Large intestine (tissue), 3 donors: ENCODE results near the gene SUSD5. TPM values are rescaled to one million over a fixed set of nuclear protein-coding genes. Genes with fewer than 3 reads are reported as not detected.
"Not testable (repeated sequence)": the region's sequence is repeated elsewhere in the genome, so short reads cannot be mapped to it uniquely, and the experiment has no call there.

Source experiments
- DNase-seq, 2 donors: peaks; one replicate each; pipeline versions ENCODE4 v3.0.0 to v3.0.0-alpha.2; 2013
- H3K27ac ChIP-seq: one replicate; pipeline ENCODE4 v1.5.1; 2013; ENCODE audit warnings: low read length
- H3K27me3 ChIP-seq: 2 replicates; pipeline ENCODE4 v1.6.1; 2013; ENCODE audit warnings: low read length; ENCODE audit not compliant: control insufficient read depth, insufficient read depth
- H3K36me3 ChIP-seq: 2 replicates; pipeline ENCODE4 v1.6.1; 2013; ENCODE audit warnings: low read length; ENCODE audit not compliant: control insufficient read depth, insufficient read depth
- H3K4me1 ChIP-seq: one replicate; pipeline ENCODE4 v1.6.1; 2013; ENCODE audit warnings: low read length; ENCODE audit not compliant: control insufficient read depth, insufficient read depth
- H3K4me3 ChIP-seq: one replicate; pipeline ENCODE4 v1.5.1; 2013; ENCODE audit warnings: low read length
- H3K9me3 ChIP-seq: one replicate; pipeline ENCODE4 v1.6.1; 2013; ENCODE audit warnings: mild to moderate bottlenecking, low read depth, low read length, moderate library complexity; ENCODE audit not compliant: control insufficient read depth
- WGBS: methylation state at CpG from one replicate; pipeline ENCODE4 v1.1.5; 2013; ENCODE audit warnings: low lambda C conversion rate; ENCODE audit not compliant: insufficient coverage; 5-methylcytosine and 5-hydroxymethylcytosine counted together
- polyA plus RNA-seq: library from polyadenylated mRNA; unstranded; fragments of 120-200 nt; gene quantifications from one replicate; pipeline ENCODE4 v1.2.1, GENCODE V29; 2013

The SUSD5 gene
- polyA plus RNA-seq, 1 donor, result 1.2 TPM

DNA sequence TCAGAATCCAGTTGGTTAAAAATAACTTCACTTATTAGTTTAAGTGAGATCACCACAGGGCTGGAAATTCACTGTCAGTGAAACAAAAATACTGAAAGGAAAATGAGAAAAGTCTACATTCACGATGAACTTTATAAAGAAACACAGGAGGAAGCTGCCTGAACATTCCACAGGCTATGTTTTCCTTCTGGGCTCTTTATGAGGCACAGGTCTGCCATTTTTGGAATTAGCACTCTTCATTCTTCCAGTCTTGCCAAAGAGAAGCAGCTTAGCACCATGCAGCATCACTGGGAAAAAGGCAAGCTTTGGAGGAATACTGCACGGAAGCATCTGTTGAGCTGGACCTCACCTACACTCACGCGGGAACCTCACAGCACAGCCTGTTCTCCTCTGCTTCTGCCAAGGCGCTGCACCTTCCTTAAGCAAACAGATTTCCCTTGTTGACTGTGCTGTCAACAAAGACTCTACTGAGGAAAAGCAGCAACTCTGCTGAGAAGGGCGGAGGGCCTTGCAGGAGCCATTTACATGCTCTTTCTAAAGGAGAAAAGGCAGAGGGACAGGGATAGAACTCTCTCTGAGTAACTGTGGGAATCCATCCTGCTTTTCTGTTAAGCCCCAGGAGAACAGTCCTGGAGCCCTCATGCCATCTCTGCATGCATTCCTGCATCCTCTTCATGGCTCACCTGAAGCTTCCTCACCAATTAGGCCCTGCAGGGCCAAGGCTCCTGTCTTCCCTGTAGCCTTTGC lies 15.7 kb downstream of the SUSD5 start:
- no peak overlapping the region for H3K27ac ChIP-seq
- no peaks in the 10 kb centered on the region for H3K27me3 ChIP-seq
- no peaks in the 10 kb centered on the region for H3K4me1 ChIP-seq
- no peaks in the 10 kb centered on the region for H3K36me3 ChIP-seq
- no peaks in the 10 kb centered on the region for H3K9me3 ChIP-seq
- no peak for DNase-seq
- WGBS, result no CpG with 5 or more reads among the region's 6 CpGs
- H3K4me3 ChIP-seq, result no peak overlapping the region

DNA sequence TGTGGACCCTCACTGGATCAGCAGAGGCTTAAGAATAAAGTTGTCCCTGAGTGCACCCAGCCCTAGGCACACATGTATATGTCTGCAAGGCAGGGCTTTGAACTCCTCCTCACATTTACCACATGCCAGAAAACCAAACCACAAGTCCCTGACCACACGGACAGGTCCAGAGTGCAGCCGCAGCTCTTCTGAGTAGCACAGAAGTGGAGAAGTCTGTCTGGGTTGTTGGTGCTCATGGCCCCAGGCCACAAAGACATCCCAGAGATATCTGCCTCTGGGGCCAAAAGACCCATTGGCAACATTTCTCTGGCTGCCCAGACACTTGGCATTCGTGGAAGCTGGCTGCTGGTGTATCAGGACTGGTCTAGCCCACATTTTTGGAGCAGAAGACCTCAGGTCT lies 17.4 kb downstream of the SUSD5 start:
- WGBS, result no CpG with 5 or more reads among the region's 3 CpGs
- Histone ChIP-seq H3K4me3 (no peak overlapping the region), H3K27me3 (no peaks in the 10 kb centered on the region), H3K27ac (no peak overlapping the region), H3K36me3 (no peaks in the 10 kb centered on the region), H3K9me3 (no peaks in the 10 kb centered on the region), H3K4me1 (no peaks in the 10 kb centered on the region)
- no peak for DNase-seq

- Histone ChIP-seq H3K4me1 (no peaks in the 10 kb centered on the region), H3K9me3 (no peaks in the 10 kb centered on the region), H3K4me3 (no peak overlapping the region), H3K27ac (no peak overlapping the region), H3K27me3 (no peaks in the 10 kb centered on the region), H3K36me3 (no peaks in the 10 kb centered on the region)
- WGBS, result no CpG with 5 or more reads among the region's 3 CpGs
- DNase-seq, result no peak
Measured at GRCh38 chr3:33196538-33196937, 22.1 kb downstream of the SUSD5 start.

DNA sequence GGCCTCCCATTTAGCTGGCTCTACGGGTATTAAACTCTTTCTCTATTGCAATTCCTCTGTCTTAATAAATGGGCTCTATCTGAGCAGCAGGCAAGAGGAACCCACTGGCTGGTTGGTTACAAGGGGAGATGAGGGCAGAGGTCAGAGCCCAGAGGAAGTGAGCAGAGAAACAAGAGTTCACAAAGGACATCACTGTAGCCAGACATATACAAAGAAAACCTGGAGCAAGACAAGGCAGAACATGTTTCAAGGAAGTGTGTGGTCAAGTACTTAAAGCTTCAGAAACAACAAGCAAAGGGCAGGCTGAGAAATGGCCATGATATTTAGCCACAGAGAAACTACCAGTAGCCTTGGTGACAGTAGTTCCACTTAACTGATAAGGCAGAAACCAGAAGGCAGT lies 24.3 kb downstream of the SUSD5 start:
- Histone ChIP-seq H3K4me3 (no peak overlapping the region), H3K36me3 (no peaks in the 10 kb centered on the region)
- no CpG with 5 or more reads among the region's 1 CpG for WGBS

DNA sequence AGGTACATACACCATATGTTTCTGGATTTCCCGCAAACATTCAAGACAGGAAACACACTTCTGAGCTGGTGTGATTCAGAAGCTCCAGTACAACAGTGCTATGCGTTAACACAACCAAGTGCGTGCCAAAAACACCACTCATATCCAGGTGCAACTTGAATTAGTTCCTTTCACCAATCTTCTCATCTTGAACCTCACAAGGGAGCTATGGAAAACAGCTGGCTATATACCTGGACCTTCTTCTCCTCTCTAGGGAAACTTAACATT lies 31.3 kb downstream of the SUSD5 start:
- Histone ChIP-seq H3K27ac (peak overlapping the region; percentile 34), H3K4me1 (no peaks in the 10 kb centered on the region)
- no CpG with 5 or more reads among the region's 3 CpGs for WGBS

More for the DNA sequence above, 24.3 kb downstream of the SUSD5 start:
- H3K27me3 ChIP-seq, result no peaks in the 10 kb centered on the region
- H3K9me3 ChIP-seq, result no peaks in the 10 kb centered on the region
- H3K4me1 ChIP-seq, result no peaks in the 10 kb centered on the region
- no peak for DNase-seq
- no peak overlapping the region for H3K27ac ChIP-seq

GRCh38 chr3:33186524-33187367 lies 31.9 kb downstream of the SUSD5 start:
- H3K4me3 ChIP-seq, result no peak overlapping the region
- H3K27ac ChIP-seq, result peak overlapping the region; percentile 34
- no CpG with 5 or more reads among the region's 13 CpGs for WGBS
- peak; percentile 60 to 83 for DNase-seq
- no peaks in the 10 kb centered on the region for H3K27me3 ChIP-seq
- H3K36me3 ChIP-seq, result no peaks in the 10 kb centered on the region
- H3K9me3 ChIP-seq, result no peaks in the 10 kb centered on the region
- H3K4me1 ChIP-seq, result no peaks in the 10 kb centered on the region

More for the DNA sequence above, 31.3 kb downstream of the SUSD5 start:
- H3K36me3 ChIP-seq, result no peaks in the 10 kb centered on the region
- H3K4me3 ChIP-seq, result no peak overlapping the region
- DNase-seq, result no peak
- H3K9me3 ChIP-seq, result no peaks in the 10 kb centered on the region
- no peaks in the 10 kb centered on the region for H3K27me3 ChIP-seq

DNA sequence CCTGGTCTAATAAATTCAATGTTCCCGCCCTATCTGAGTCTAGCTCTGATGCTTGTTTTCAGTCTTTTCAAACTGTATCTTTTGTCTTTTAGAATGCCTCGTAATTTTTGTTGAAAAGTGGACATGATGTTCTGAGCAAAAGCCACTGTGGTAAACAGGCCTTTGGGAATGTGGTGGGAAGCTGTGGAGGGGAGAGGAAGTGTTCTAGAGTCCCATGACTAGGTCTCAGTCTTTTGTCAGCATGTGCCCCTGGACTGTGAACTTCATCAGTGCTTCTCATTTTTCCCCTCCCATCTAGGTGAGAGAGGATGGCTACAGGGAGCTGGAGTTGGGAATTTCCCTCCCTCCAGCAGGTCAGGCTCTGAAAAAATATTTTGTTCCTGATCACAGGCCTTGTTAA lies 33.7 kb downstream of the SUSD5 start:
- Histone ChIP-seq H3K4me3 (no peak overlapping the region), H3K4me1 (no peaks in the 10 kb centered on the region), H3K9me3 (no peaks in the 10 kb centered on the region), H3K36me3 (no peaks in the 10 kb centered on the region), H3K27ac (no peak overlapping the region), H3K27me3 (no peaks in the 10 kb centered on the region)
- DNase-seq, result no peak
- 100% methylated on average over 1 of the region's 2 CpGs for WGBS

GRCh38 chr3:33181641-33182040 lies 37.0 kb downstream of the SUSD5 start:
- not testable (repeated sequence) for H3K9me3 ChIP-seq, H3K4me3 ChIP-seq, H3K27me3 ChIP-seq, DNase-seq, H3K27ac ChIP-seq, H3K36me3 ChIP-seq, H3K4me1 ChIP-seq
- WGBS, result no CpG with 5 or more reads among the region's 1 CpG

DNA sequence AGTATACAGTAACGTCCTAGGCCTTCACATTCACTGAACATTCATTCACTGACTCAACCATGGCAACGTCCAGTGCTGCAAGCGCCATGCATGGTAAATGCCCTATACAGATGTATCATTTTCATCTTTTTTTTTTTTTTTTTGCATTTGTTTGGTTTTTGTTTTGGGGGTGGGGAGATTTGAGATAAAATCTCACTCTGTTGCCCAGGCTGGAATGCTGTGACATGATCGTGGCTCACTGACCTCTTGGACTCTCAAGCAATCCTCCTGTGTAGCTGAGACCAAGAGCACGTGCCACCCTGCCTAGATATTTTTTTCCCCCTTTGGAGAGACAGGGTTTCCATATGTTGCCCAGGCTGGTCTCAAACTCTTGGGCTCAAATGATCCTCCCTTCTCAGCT lies 37.4 kb downstream of the SUSD5 start:
- Histone ChIP-seq H3K4me1 (no peaks in the 10 kb centered on the region), H3K27me3 (no peaks in the 10 kb centered on the region), H3K4me3 (no peak overlapping the region), H3K27ac (no peak overlapping the region), H3K36me3 (no peaks in the 10 kb centered on the region), H3K9me3 (no peaks in the 10 kb centered on the region)
- WGBS, result no CpG with 5 or more reads among the region's 5 CpGs
- peak; percentile 38 to 50 for DNase-seq

DNA sequence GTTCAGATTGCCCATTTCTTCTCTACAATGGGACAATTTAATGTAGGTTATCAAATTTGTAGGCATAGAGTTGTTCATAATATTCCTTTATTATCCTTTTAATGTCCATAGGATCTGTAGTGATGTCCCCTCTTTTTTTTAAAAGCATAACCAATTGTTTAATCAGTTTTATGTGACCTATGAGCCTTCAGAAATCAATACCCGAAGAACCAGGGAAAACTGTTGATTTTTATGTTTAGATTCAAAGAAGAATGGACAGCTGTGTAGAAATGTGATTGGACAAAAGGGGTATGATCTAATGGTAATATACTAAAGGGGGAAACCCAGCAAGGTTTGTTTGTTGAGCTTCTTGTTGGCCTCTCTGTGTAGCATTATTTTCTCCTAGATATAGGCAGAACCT lies 39.5 kb downstream of the SUSD5 start:
- Histone ChIP-seq H3K36me3 (no peaks in the 10 kb centered on the region), H3K27ac (no peak overlapping the region), H3K4me3 (no peak overlapping the region), H3K9me3 (no peaks in the 10 kb centered on the region), H3K27me3 (no peaks in the 10 kb centered on the region), H3K4me1 (no peaks in the 10 kb centered on the region)
- WGBS, result no CpG with 5 or more reads among the region's 1 CpG
- no peak for DNase-seq
